Measurements from ENCODE around the gene CSRNP2. TPM values are rescaled to one million over a fixed set of nuclear protein-coding genes. Genes with fewer than 3 reads are reported as not detected.

The CSRNP2 gene
- 18.1 and 19.5 TPM in 2 replicates for total RNA-seq (2022)
- Bru-seq, nascent RNA = percentile 62 among the genes with signal in this experiment
- percentile 65 among the genes with signal in this experiment for BruChase-seq, experiment 1, labeled RNA remaining after a 6-hour chase
- BruChase-seq, experiment 2, labeled RNA remaining after a 2-hour chase = percentile 79 among the genes with signal in this experiment
- long read RNA-seq, full-length matches to known transcripts = 1 of 5 reads
- long read RNA-seq, partial matches to known transcripts = 0 of 5 reads
- long read RNA-seq, other reads (novel, unspliced or antisense) = 4 of 5 reads

- peak within 1 kb of the TSS; percentile 92 for H3K4me3 Mint-ChIP-seq (ENCODE audit: low read depth, unreplicated experiment)
- H3K4me1 Mint-ChIP-seq (ENCODE audit: low read depth, unreplicated experiment) = peaks cover 13% of the 10 kb centered on the region
- peak within 1 kb of the TSS; percentile 74 for H3K27ac Mint-ChIP-seq (ENCODE audit: unreplicated experiment)
- peak; percentile 92 for DNase-seq
- H3K9me3 Mint-ChIP-seq (ENCODE audit: low read depth, unreplicated experiment) = no peaks in the 10 kb centered on the region
- intact Hi-C loops (cut with micrococcal nuclease; ENCODE audit: unreplicated experiment) = no loop called here
- CTCF ChIA-PET = interaction anchor here (0.5 kb wide), 1 partner anchor 14 kb away, joined by 3 read pairs; no protein-coding TSS in a partner anchor
- H3K36me3 Mint-ChIP-seq (ENCODE audit: insufficient read depth, unreplicated experiment) = peaks cover 21% of the 10 kb centered on the region
- H3K27me3 Mint-ChIP-seq (ENCODE audit: unreplicated experiment) = no peaks in the 10 kb centered on the region
- BruUV-seq (replicated peaks) = no TSS peak
- TF ChIP-seq CTCF (IDR thresholded peaks at IDR 0.05; ENCODE audit: unreplicated experiment) = no peak
Observed at GRCh38 chr12:51083126-51083833, at the start of gene CSRNP2. Gene CSRNP2 (minus strand): TSS chr12:51083596. CDS start chr12:51076561, 7,035 bp downstream.

GRCh38 chr12:51132693-51133092 is 49.3 kb upstream of the CSRNP2 start:
- no peak for TF ChIP-seq CTCF (IDR thresholded peaks at IDR 0.05; ENCODE audit: unreplicated experiment)
- H3K27me3 Mint-ChIP-seq (ENCODE audit: unreplicated experiment) = no peaks in the 10 kb centered on the region
- no peak overlapping the region for H3K4me3 Mint-ChIP-seq (ENCODE audit: low read depth, unreplicated experiment)
- CTCF ChIA-PET = no interaction called here
- no peak for DNase-seq
- H3K36me3 Mint-ChIP-seq (ENCODE audit: insufficient read depth, unreplicated experiment) = no peaks in the 10 kb centered on the region
- intact Hi-C loops (cut with micrococcal nuclease; ENCODE audit: unreplicated experiment) = no loop called here
- H3K4me1 Mint-ChIP-seq (ENCODE audit: low read depth, unreplicated experiment) = no peaks in the 10 kb centered on the region
- no peak overlapping the region for H3K27ac Mint-ChIP-seq (ENCODE audit: unreplicated experiment)
- no peaks in the 10 kb centered on the region for H3K9me3 Mint-ChIP-seq (ENCODE audit: low read depth, unreplicated experiment)
- no TSS peak for BruUV-seq (replicated peaks)

GRCh38 chr12:51131745-51132521 is 48.5 kb upstream of the CSRNP2 start:
- Mint-ChIP-seq H3K27me3 (ENCODE audit: unreplicated experiment) (no peaks in the 10 kb centered on the region), H3K27ac (ENCODE audit: unreplicated experiment) (no peak overlapping the region), H3K4me3 (ENCODE audit: low read depth, unreplicated experiment) (no peak overlapping the region), H3K36me3 (ENCODE audit: insufficient read depth, unreplicated experiment) (no peaks in the 10 kb centered on the region), H3K9me3 (ENCODE audit: low read depth, unreplicated experiment) (no peaks in the 10 kb centered on the region), H3K4me1 (ENCODE audit: low read depth, unreplicated experiment) (no peaks in the 10 kb centered on the region)
- TF ChIP-seq CTCF (IDR thresholded peaks at IDR 0.05; ENCODE audit: unreplicated experiment) = no peak
- intact Hi-C loops (cut with micrococcal nuclease; ENCODE audit: unreplicated experiment) = no loop called here
- BruUV-seq (replicated peaks) = no TSS peak
- no peak for DNase-seq
- CTCF ChIA-PET = no interaction called here

GRCh38 chr12:51128919-51129318 is 45.5 kb upstream of the CSRNP2 start:
- no peak for DNase-seq
- Mint-ChIP-seq H3K27me3 (ENCODE audit: unreplicated experiment) (no peaks in the 10 kb centered on the region), H3K27ac (ENCODE audit: unreplicated experiment) (no peak overlapping the region), H3K36me3 (ENCODE audit: insufficient read depth, unreplicated experiment) (peaks cover 5% of the 10 kb centered on the region), H3K9me3 (ENCODE audit: low read depth, unreplicated experiment) (no peaks in the 10 kb centered on the region), H3K4me1 (ENCODE audit: low read depth, unreplicated experiment) (no peaks in the 10 kb centered on the region), H3K4me3 (ENCODE audit: low read depth, unreplicated experiment) (no peak overlapping the region)
- CTCF ChIA-PET = interaction anchor here (0.7 kb wide), 1 partner anchor 130 kb away, joined by 4 read pairs; no protein-coding TSS in a partner anchor
- intact Hi-C loops (cut with micrococcal nuclease; ENCODE audit: unreplicated experiment) = no loop called here
- TF ChIP-seq CTCF (IDR thresholded peaks at IDR 0.05; ENCODE audit: unreplicated experiment) = no peak
- no TSS peak for BruUV-seq (replicated peaks)
